Smooth muscle cell (in vitro differentiated cells): ENCODE measurements around the gene PDIA5. TPM values are rescaled to one million over a fixed set of nuclear protein-coding genes. Genes with fewer than 3 reads are reported as not detected.

Experiments used
- DNase-seq: peaks from one replicate; lab custom pipeline; 2025; ENCODE audit not compliant: unreplicated experiment; lab: John Stamatoyannopoulos, UW
- H2AFZ ChIP-seq: fragments of 200-600 bp; sonication (generic); 2 replicates; pipeline ENCODE4 v1.6.0; 2016; ENCODE audit warnings: antibody characterized with exemption, low read depth, mild to moderate bottlenecking
- H3F3A ChIP-seq: fragments of 200-600 bp; sonication (generic); 2 replicates; pipeline ENCODE4 v1.6.0; 2017; ENCODE audit warnings: antibody characterized with exemption, low read depth
- H3K27ac ChIP-seq: fragments of 200-600 bp; sonication (generic); 2 replicates; pipeline ENCODE4 v1.5.1; 2016; ENCODE audit warnings: low read depth, mild to moderate bottlenecking
- H3K27me3 ChIP-seq: fragments of 200-600 bp; sonication (generic); 2 replicates; pipeline ENCODE4 v1.6.1; 2016; ENCODE audit warnings: low read depth, mild to moderate bottlenecking
- H3K36me3 ChIP-seq: fragments of 200-600 bp; sonication (generic); 2 replicates; pipeline ENCODE4 v1.5.1; 2016; ENCODE audit warnings: low read depth
- H3K4me1 ChIP-seq: fragments of 200-600 bp; sonication (generic); 2 replicates; pipeline ENCODE4 v1.5.1; 2016; ENCODE audit warnings: low read depth
- H3K4me2 ChIP-seq: fragments of 200-600 bp; sonication (generic); 2 replicates; pipeline ENCODE4 v1.6.0; 2016; ENCODE audit warnings: mild to moderate bottlenecking
- H3K4me3 ChIP-seq: fragments of 200-600 bp; sonication (generic); 2 replicates; pipeline ENCODE4 v1.5.1; 2016; ENCODE audit warnings: mild to moderate bottlenecking
- H3K79me2 ChIP-seq: fragments of 200-600 bp; sonication (generic); 2 replicates; pipeline ENCODE4 v1.6.0; 2016; ENCODE audit warnings: low read depth, mild to moderate bottlenecking
- H3K9ac ChIP-seq: fragments of 200-600 bp; sonication (generic); 2 replicates; pipeline ENCODE4 v1.6.0; 2016; ENCODE audit warnings: low read depth
- H3K9me3 ChIP-seq: fragments of 200-600 bp; sonication (generic); replicated peaks from 2 replicates; pipeline ENCODE4 v1.5.1; 2016; ENCODE audit warnings: low read depth
- H4K20me1 ChIP-seq: fragments of 200-600 bp; sonication (generic); 2 replicates; pipeline ENCODE4 v1.6.0; 2016; ENCODE audit warnings: low read depth
- WGBS: methylation state at CpG from one replicate; pipeline ENCODE4 v1.1.7; 2016; ENCODE audit warnings: low lambda C conversion rate; 5-methylcytosine and 5-hydroxymethylcytosine counted together
- polyA plus RNA-seq: library from polyadenylated mRNA; unstranded; fragments of >200 nt; fragmentation: Nextera tagmentation; extraction: Ambion mirVana; gene quantifications from 2 replicates; pipeline ENCODE4 v1.2.1, GENCODE V29; 2016
- total RNA-seq: library from RNA; depleted of rRNA; stranded (reverse); fragments of >200 nt; gene quantifications from 2 replicates; pipeline ENCODE4 v1.2.3, GENCODE V29; 2014
- TF ChIP-seq, protein P1 (sequence below): fragments of 200-600 bp; sonication (generic); IDR thresholded peaks from 2 replicates; pipeline ENCODE4 v1.5.1; 2017; ENCODE audit warnings: borderline replicate concordance, mild to moderate bottlenecking, antibody characterized with exemption; ENCODE audit not compliant: insufficient read depth, poor library complexity, severe bottlenecking

The PDIA5 gene
- total and polyA plus RNA-seq, 2 experiments from 2014 or later = 65.4 to 102 TPM

DNA sequence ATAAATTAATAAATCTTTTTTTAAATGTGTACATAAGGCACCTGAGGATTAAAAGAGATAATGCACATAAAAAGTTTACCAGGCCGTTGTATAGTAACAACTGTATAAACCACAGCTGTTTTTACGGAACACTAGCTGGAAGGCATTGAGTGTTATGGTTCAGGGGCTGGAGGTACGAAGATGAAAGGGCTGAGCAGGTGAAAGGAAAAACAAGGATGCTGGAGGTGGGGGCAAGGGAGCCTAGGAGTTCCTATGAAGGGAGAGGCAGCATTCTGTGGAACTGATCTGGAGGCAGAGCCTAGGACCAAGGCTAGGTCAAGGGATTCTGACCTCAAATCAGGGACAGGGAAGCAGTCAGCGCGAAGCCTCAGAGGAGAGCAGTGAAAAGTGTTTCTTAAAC, 47.2 kb upstream of the PDIA5 start:
- DNase-seq = no peak
- Histone ChIP-seq H3F3A (no peaks in the 10 kb centered on the region), H3K4me1 (peaks cover 17% of the 10 kb centered on the region), H3K9me3 (no peaks in the 10 kb centered on the region), H2AFZ (no peak overlapping the region), H3K27me3 (peaks cover 44% of the 10 kb centered on the region), H3K4me2 (no peak overlapping the region), H3K79me2 (no peaks in the 10 kb centered on the region), H3K27ac (no peak overlapping the region), H3K4me3 (no peak overlapping the region), H3K9ac (no peak overlapping the region), H4K20me1 (no peaks in the 10 kb centered on the region), H3K36me3 (no peaks in the 10 kb centered on the region)
- WGBS = 94% methylated on average over 5 of the region's 5 CpGs
- TF ChIP-seq, protein P1, sequence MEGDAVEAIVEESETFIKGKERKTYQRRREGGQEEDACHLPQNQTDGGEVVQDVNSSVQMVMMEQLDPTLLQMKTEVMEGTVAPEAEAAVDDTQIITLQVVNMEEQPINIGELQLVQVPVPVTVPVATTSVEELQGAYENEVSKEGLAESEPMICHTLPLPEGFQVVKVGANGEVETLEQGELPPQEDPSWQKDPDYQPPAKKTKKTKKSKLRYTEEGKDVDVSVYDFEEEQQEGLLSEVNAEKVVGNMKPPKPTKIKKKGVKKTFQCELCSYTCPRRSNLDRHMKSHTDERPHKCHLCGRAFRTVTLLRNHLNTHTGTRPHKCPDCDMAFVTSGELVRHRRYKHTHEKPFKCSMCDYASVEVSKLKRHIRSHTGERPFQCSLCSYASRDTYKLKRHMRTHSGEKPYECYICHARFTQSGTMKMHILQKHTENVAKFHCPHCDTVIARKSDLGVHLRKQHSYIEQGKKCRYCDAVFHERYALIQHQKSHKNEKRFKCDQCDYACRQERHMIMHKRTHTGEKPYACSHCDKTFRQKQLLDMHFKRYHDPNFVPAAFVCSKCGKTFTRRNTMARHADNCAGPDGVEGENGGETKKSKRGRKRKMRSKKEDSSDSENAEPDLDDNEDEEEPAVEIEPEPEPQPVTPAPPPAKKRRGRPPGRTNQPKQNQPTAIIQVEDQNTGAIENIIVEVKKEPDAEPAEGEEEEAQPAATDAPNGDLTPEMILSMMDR = no peak

GRCh38 chr3:123020709-123021108, 46.1 kb upstream of the PDIA5 start:
- Histone ChIP-seq H3K9me3 (no peaks in the 10 kb centered on the region), H3K79me2 (no peaks in the 10 kb centered on the region), H3K9ac (no peak overlapping the region), H3K4me3 (no peak overlapping the region), H3K27me3 (peaks cover 55% of the 10 kb centered on the region), H3K4me2 (no peak overlapping the region), H3K27ac (no peak overlapping the region), H4K20me1 (no peaks in the 10 kb centered on the region), H3F3A (no peaks in the 10 kb centered on the region), H3K36me3 (no peaks in the 10 kb centered on the region), H2AFZ (no peak overlapping the region), H3K4me1 (peaks cover 17% of the 10 kb centered on the region)
- WGBS = 86% methylated on average over 3 of the region's 3 CpGs
- no peak for DNase-seq
- TF ChIP-seq, protein P1 = no peak

DNA sequence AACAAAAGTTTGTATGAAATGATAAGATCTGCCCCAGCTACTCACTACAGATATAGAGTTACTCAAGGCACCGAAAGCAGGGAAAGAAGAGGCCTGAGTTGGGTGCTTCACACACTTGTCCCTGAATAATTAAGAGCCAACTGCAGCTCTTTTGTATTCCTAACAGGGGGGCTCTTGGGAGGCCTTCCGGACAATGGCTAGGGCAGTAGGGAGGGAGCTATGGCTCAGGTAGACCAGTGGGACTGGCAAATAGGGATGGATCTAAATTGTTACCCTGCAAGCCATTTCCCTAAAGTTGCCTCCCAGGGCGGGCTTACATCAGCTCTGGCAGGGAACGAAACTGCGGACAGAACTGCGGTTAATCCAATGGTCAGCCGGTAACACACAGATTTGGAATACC, 45.4 kb upstream of the PDIA5 start:
- H4K20me1 ChIP-seq = no peaks in the 10 kb centered on the region
- no peaks in the 10 kb centered on the region for H3K79me2 ChIP-seq
- no peaks in the 10 kb centered on the region for H3F3A ChIP-seq
- DNase-seq = no peak
- no peaks in the 10 kb centered on the region for H3K36me3 ChIP-seq
- no peak overlapping the region for H3K4me2 ChIP-seq
- no peak overlapping the region for H2AFZ ChIP-seq
- H3K9me3 ChIP-seq = no peaks in the 10 kb centered on the region
- peaks cover 17% of the 10 kb centered on the region for H3K4me1 ChIP-seq
- TF ChIP-seq, protein P1 = no peak
- WGBS = 53% methylated on average over 7 of the region's 7 CpGs
- no peak overlapping the region for H3K27ac ChIP-seq
- H3K9ac ChIP-seq = no peak overlapping the region
- peaks cover 62% of the 10 kb centered on the region for H3K27me3 ChIP-seq
- no peak overlapping the region for H3K4me3 ChIP-seq

- H2AFZ ChIP-seq = no peak overlapping the region
- WGBS = 68% methylated on average over 7 of the region's 7 CpGs
- H4K20me1 ChIP-seq = no peaks in the 10 kb centered on the region
- H3K4me3 ChIP-seq = no peak overlapping the region
- H3K4me1 ChIP-seq = peaks cover 17% of the 10 kb centered on the region
- no peaks in the 10 kb centered on the region for H3F3A ChIP-seq
- peaks cover 69% of the 10 kb centered on the region for H3K27me3 ChIP-seq
- H3K79me2 ChIP-seq = no peaks in the 10 kb centered on the region
- no peak overlapping the region for H3K27ac ChIP-seq
- DNase-seq = no peak
- H3K4me2 ChIP-seq = no peak overlapping the region
- H3K9me3 ChIP-seq = no peaks in the 10 kb centered on the region
- H3K36me3 ChIP-seq = no peaks in the 10 kb centered on the region
- TF ChIP-seq, protein P1 = no peak
- no peak overlapping the region for H3K9ac ChIP-seq
Observed at GRCh38 chr3:123021996-123022510, 44.8 kb upstream of the PDIA5 start.
